ENCODE data around the gene EGF. TPM values are rescaled to one million over a fixed set of nuclear protein-coding genes. Genes with fewer than 3 reads are reported as not detected.
A peak's percentile ranks its signal among the peaks of the same experiment; 100 is the strongest.

The EGF gene
- total RNA-seq, 1 experiment from 2014 or later, result 1.5 TPM

GRCh38 chr4:109977854-109978501 is 65.3 kb downstream of the EGF start:
- no peaks in the 10 kb centered on the region for H3K79me1 ChIP-seq (ENCODE audit: insufficient read depth, low read depth, low read length, poor library complexity, severe bottlenecking)
- no peak overlapping the region for H3K14ac ChIP-seq (ENCODE audit: insufficient read depth, low read length)
- H3K4ac ChIP-seq (ENCODE audit: low read depth, low read length), result no peak overlapping the region
- no peak overlapping the region for H3K27ac ChIP-seq (ENCODE audit: insufficient read length, low read depth, low read length)
- no peaks in the 10 kb centered on the region for H3K79me2 ChIP-seq (ENCODE audit: insufficient read depth, low read length)
- no peaks in the 10 kb centered on the region for H4K20me1 ChIP-seq (ENCODE audit: control insufficient read depth, insufficient read depth, insufficient read length)
- no peak overlapping the region for H3K27ac Mint-ChIP-seq
- no peak overlapping the region for H3K56ac ChIP-seq (ENCODE audit: insufficient read length, low read depth, low read length)
- no peak overlapping the region for H2BK20ac ChIP-seq (ENCODE audit: low read depth, low read length, poor library complexity, severe bottlenecking)
- no peak overlapping the region for H3K9ac ChIP-seq (ENCODE audit: extremely low read depth, insufficient read length, low read length)
- no peaks in the 10 kb centered on the region for H3K9me3 ChIP-seq (ENCODE audit: control insufficient read depth, low read depth, low read length)
- H3K4me1 ChIP-seq (ENCODE audit: insufficient read depth, low read length), result no peaks in the 10 kb centered on the region; the same call in 1 of the 2 replicates
- no peak overlapping the region for H2BK12ac ChIP-seq (ENCODE audit: insufficient read length, low read depth, low read length)
- H4K8ac ChIP-seq (replicated peaks; ENCODE audit: insufficient read length, low read depth, low read length), result no peak overlapping the region
- H3K4me3 Mint-ChIP-seq, result no peak overlapping the region
- no peaks in the 10 kb centered on the region for H3K27me3 ChIP-seq (ENCODE audit: insufficient read depth, low read length)
- no peak overlapping the region for H4K5ac ChIP-seq (ENCODE audit: insufficient read length, low read depth, low read length)
- WGBS (ENCODE audit: extremely low coverage, insufficient read length, low lambda C conversion rate), result no CpG with 5 or more reads among the region's 2 CpGs
- TF ChIP-seq, protein P1, sequence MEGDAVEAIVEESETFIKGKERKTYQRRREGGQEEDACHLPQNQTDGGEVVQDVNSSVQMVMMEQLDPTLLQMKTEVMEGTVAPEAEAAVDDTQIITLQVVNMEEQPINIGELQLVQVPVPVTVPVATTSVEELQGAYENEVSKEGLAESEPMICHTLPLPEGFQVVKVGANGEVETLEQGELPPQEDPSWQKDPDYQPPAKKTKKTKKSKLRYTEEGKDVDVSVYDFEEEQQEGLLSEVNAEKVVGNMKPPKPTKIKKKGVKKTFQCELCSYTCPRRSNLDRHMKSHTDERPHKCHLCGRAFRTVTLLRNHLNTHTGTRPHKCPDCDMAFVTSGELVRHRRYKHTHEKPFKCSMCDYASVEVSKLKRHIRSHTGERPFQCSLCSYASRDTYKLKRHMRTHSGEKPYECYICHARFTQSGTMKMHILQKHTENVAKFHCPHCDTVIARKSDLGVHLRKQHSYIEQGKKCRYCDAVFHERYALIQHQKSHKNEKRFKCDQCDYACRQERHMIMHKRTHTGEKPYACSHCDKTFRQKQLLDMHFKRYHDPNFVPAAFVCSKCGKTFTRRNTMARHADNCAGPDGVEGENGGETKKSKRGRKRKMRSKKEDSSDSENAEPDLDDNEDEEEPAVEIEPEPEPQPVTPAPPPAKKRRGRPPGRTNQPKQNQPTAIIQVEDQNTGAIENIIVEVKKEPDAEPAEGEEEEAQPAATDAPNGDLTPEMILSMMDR (conservative IDR thresholded peaks at IDR 0.05), result peak; percentile 82
- H2BK120ac ChIP-seq (ENCODE audit: low read depth, low read length, poor library complexity, severe bottlenecking), result no peak overlapping the region
- H3K4me1 Mint-ChIP-seq, result peaks cover 26 to 29% of the 10 kb centered on the region in 2 experiments
- H2AFZ ChIP-seq (ENCODE audit: low read length), result no peak overlapping the region
- no peaks in the 10 kb centered on the region for H3K36me3 Mint-ChIP-seq (ENCODE audit: insufficient read depth in 1 of 3, low read depth in 3 of 3)
- no peak overlapping the region for H3K18ac ChIP-seq (ENCODE audit: insufficient read length, low read depth, low read length)
- no peaks in the 10 kb centered on the region for H3K27me3 Mint-ChIP-seq (ENCODE audit: low read depth)
- no peak overlapping the region for H2BK5ac ChIP-seq (ENCODE audit: insufficient read length, low read length)
- DNase-seq, result no peak
- H3K23ac ChIP-seq (ENCODE audit: insufficient read length, low read depth, low read length), result no peak overlapping the region
- no peak overlapping the region for H4K91ac ChIP-seq (ENCODE audit: insufficient read length, low read depth, low read length)
- no peak overlapping the region for H2AK5ac ChIP-seq (ENCODE audit: insufficient read length, low read length)
- no peak overlapping the region for H3K4me2 ChIP-seq (ENCODE audit: insufficient read depth, insufficient read length, low read length)
- H2BK15ac ChIP-seq (ENCODE audit: low read depth, low read length), result no peak overlapping the region
- no peaks in the 10 kb centered on the region for H3K9me3 Mint-ChIP-seq
- no peaks in the 10 kb centered on the region for H3K23me2 ChIP-seq (ENCODE audit: insufficient read length, low read depth, low read length, poor library complexity, severe bottlenecking)
- no peak overlapping the region for H3T11ph ChIP-seq (ENCODE audit: low read length)
